A549 (cell line): ENCODE data around the gene KCTD6.

Experiments
- CTCF ChIP-seq: fragments of >200 bp; sonication (Bioruptor Twin); formaldehyde crosslinking; IDR thresholded peaks from 3 replicates; pipeline ENCODE4 v1.5.1; 2016
- MAZ ChIP-seq: fragments of 150-350 bp; IDR thresholded peaks from 2 replicates; pipeline ENCODE4 v1.6.1; 2014; ENCODE audit warnings: antibody characterized with exemption, low read depth, low read length, borderline replicate concordance
- RAD21 ChIP-seq, 2 experiments: fragments of >200 bp in 1 of 2; sonication (Bioruptor Twin) in 1 of 2; formaldehyde crosslinking in 1 of 2; IDR thresholded peaks in 1 of 2; conservative IDR thresholded peaks in 1 of 2; 2 replicates in 1 of 2; 3 replicates in 1 of 2; pipeline ENCODE4 v1.6.1; 2012 to 2018; ENCODE audit warnings: inconsistent platforms in 1 of 2
- ZNF302 ChIP-seq: fragments of 250-450 bp; sonication (Bioruptor Pico); IDR thresholded peaks from 2 replicates; pipeline ENCODE4 v1.9.0; 2021; ENCODE audit warnings: inconsistent platforms, mild to moderate bottlenecking, moderate library complexity

- TF ChIP-seq CTCF (peak; percentile 31), RAD21 (conservative IDR thresholded peaks at IDR 0.05 in 1 of 2, IDR thresholded peaks at IDR 0.05 in 1 of 2) (no peak), MAZ (no peak), ZNF302 (CRISPR knock-in tag) (no peak)
Measured at GRCh38 chr3:58531956-58532355, 40.1 kb downstream of the KCTD6 start.
